Neuronal stem cell (in vitro differentiated cells): ENCODE results near the gene ARHGEF28.

Source experiments
- DNase-seq: peaks from one replicate; pipeline ENCODE4 v3.0.0-alpha.2; 2013; ENCODE audit warnings: low spot score
- H2AFZ ChIP-seq: one replicate; pipeline ENCODE4 v1.6.1; 2013; ENCODE audit warnings: mild to moderate bottlenecking, low read length, inconsistent platforms
- H2AK5ac ChIP-seq: 2 replicates; pipeline ENCODE4 v1.6.1; 2013; ENCODE audit warnings: low read depth, mild to moderate bottlenecking, inconsistent platforms, low read length, moderate library complexity, mixed read lengths
- H2BK120ac ChIP-seq: 2 replicates; pipeline ENCODE4 v1.6.1; 2013; ENCODE audit warnings: low read depth, mild to moderate bottlenecking, inconsistent platforms, low read length, moderate library complexity, mixed read lengths
- H2BK12ac ChIP-seq: one replicate; pipeline ENCODE4 v1.6.1; 2013; ENCODE audit warnings: low read length, inconsistent platforms
- H2BK15ac ChIP-seq: 2 replicates; pipeline ENCODE4 v1.6.1; 2013; ENCODE audit warnings: mild to moderate bottlenecking, low read length, inconsistent platforms, mixed read lengths
- H2BK5ac ChIP-seq: one replicate; pipeline ENCODE4 v1.6.1; 2013; ENCODE audit warnings: inconsistent platforms, mild to moderate bottlenecking, low read length, moderate library complexity
- H3K14ac ChIP-seq: one replicate; pipeline ENCODE4 v1.6.1; 2013; ENCODE audit warnings: low read length, inconsistent platforms
- H3K18ac ChIP-seq: 2 replicates; pipeline ENCODE4 v1.6.1; 2013; ENCODE audit warnings: low read length, inconsistent platforms
- H3K23ac ChIP-seq: 2 replicates; pipeline ENCODE4 v1.6.1; 2013; ENCODE audit warnings: low read depth, mild to moderate bottlenecking, mixed read lengths, low read length, inconsistent platforms; ENCODE audit not compliant: poor library complexity
- H3K27ac ChIP-seq: replicated peaks from 3 replicates; pipeline ENCODE4 v1.5.1; 2013; ENCODE audit warnings: low read length, inconsistent platforms
- H3K27me3 ChIP-seq, 3 experiments: 2 replicates each; pipeline ENCODE4 v1.6.1; 2013; ENCODE audit warnings: low read length in 3 of 3, mild to moderate bottlenecking in 2 of 3, inconsistent platforms in 1 of 3, low read depth in 1 of 3, mixed read lengths in 1 of 3, moderate library complexity in 1 of 3; ENCODE audit not compliant: control insufficient read depth in 3 of 3, insufficient read depth in 3 of 3
- H3K36me3 ChIP-seq, 2 donors: replicated peaks in 1 of 2; 2 replicates each; pipeline ENCODE4 v1.6.1; 2013; ENCODE audit warnings: low read length in 2 of 2; ENCODE audit not compliant: control insufficient read depth in 2 of 2, insufficient read depth in 2 of 2
- H3K4ac ChIP-seq: 2 replicates; pipeline ENCODE4 v1.6.1; 2013; ENCODE audit warnings: inconsistent platforms, mild to moderate bottlenecking, low read length, moderate library complexity
- H3K4me1 ChIP-seq, 2 donors: 1 replicate in 1 of 2; 2 replicates in 1 of 2; pipeline ENCODE4 v1.6.1; 2013; ENCODE audit warnings: low read length in 2 of 2, low read depth in 1 of 2; ENCODE audit not compliant: control insufficient read depth in 2 of 2, insufficient read depth in 1 of 2
- H3K4me2 ChIP-seq: one replicate; pipeline ENCODE4 v1.6.1; 2013; ENCODE audit warnings: mild to moderate bottlenecking, low read length, inconsistent platforms; ENCODE audit not compliant: insufficient read depth, poor library complexity, severe bottlenecking
- H3K4me3 ChIP-seq, 2 donors: 2 replicates each; pipeline ENCODE4 v1.5.1; 2013; ENCODE audit warnings: low read length in 2 of 2, mild to moderate bottlenecking in 2 of 2, inconsistent platforms in 1 of 2, moderate library complexity in 1 of 2
- H3K79me1 ChIP-seq: one replicate; pipeline ENCODE4 v1.6.1; 2013; ENCODE audit warnings: low read depth, mild to moderate bottlenecking, inconsistent platforms, low read length, moderate library complexity
- H3K9ac ChIP-seq: one replicate; pipeline ENCODE4 v1.6.1; 2013; ENCODE audit warnings: mild to moderate bottlenecking, low read depth, low read length, inconsistent platforms; ENCODE audit not compliant: poor library complexity
- H3K9me3 ChIP-seq, 2 donors: replicated peaks in 1 of 2; 2 replicates each; pipeline versions ENCODE3 to v1.6.1; 2013; ENCODE audit warnings: low read length in 2 of 2, mild to moderate bottlenecking in 2 of 2, inconsistent platforms in 1 of 2, low read depth in 1 of 2, mixed read lengths in 1 of 2, moderate library complexity in 1 of 2; ENCODE audit not compliant: control insufficient read depth in 2 of 2, insufficient read depth in 1 of 2
- H4K8ac ChIP-seq: one replicate; pipeline ENCODE4 v1.6.1; 2013; ENCODE audit warnings: low read depth, mild to moderate bottlenecking, inconsistent platforms, low read length, moderate library complexity
- H4K91ac ChIP-seq: one replicate; pipeline ENCODE4 v1.6.1; 2013; ENCODE audit warnings: low read length, low read depth, mild to moderate bottlenecking, inconsistent platforms; ENCODE audit not compliant: poor library complexity
- WGBS, 2 donors: extraction: QIAGEN DNeasy Blood & Tissue Kit; methylation state at CpG; one replicate each; pipeline ENCODE4 v1.1.7; 2013; ENCODE audit warnings: missing lambda C conversion rate in 2 of 2, mixed read lengths in 1 of 2; ENCODE audit not compliant: insufficient read length in 2 of 2, insufficient replicate concordance in 1 of 2; ENCODE audit errors: extremely low coverage in 2 of 2; 5-methylcytosine and 5-hydroxymethylcytosine counted together

Gene ARHGEF28

DNA sequence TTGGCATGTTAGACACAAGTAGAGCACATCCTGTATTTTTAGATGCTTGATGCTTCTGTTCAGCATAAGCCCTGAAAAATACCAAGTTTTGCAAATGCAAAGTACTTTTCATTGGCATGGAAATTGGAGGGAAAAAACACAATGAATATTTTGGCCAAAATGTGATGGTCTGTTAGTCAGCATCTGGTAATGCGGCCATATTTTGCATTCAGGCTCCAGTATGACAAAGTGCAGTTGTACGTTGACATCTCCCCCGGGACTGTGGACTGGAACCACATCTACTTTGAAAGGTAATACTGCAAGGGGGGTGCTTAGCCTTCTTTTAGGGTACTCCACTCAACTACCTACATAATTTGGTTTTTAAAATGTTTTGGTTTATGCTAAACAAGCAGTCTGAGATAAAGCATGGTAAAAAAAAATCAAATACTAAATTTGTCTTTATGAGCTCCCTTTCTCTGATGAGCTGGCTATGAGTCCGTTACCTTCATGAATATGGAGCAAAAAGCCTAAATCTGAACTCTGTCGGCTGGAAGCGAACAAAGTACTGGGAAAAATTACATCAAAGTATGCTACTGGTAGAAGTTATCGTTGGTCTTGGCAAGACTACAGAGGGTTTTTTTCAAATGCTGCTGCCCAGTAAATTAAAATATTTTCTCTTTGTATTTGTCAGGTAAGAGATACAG lies 297.0 kb downstream of the ARHGEF28 start:
- Histone ChIP-seq H3K14ac (no peak overlapping the region), H3K4me1 (peaks cover 0 to 1% of the 10 kb centered on the region in 2 donors), H3K4me3 (no peak overlapping the region), H3K18ac (no peak overlapping the region), H3K23ac (no peak overlapping the region), H2BK120ac (no peak overlapping the region), H3K27me3 (no peaks in the 10 kb centered on the region), H2BK15ac (no peak overlapping the region), H4K91ac (no peak overlapping the region), H3K27ac (no peak overlapping the region), H2AK5ac (no peak overlapping the region), H2AFZ (no peak overlapping the region), H3K79me1 (no peaks in the 10 kb centered on the region), H4K8ac (no peak overlapping the region), H3K36me3 (no peaks in the 10 kb centered on the region), H3K4ac (no peak overlapping the region), H3K9me3 (no peaks in the 10 kb centered on the region), H3K4me2 (no peak overlapping the region), H3K9ac (no peak overlapping the region), H2BK12ac (no peak overlapping the region), H2BK5ac (no peak overlapping the region)
- no peak for DNase-seq
- no CpG with 5 or more reads among the region's 7 CpGs for whole genome bisulfite sequencing, 2 donors

GRCh38 chr5:73928476-73929070 lies 302.6 kb downstream of the ARHGEF28 start:
- no peak overlapping the region for H2BK12ac ChIP-seq
- WGBS, 2 donors, result no CpG with 5 or more reads among the region's 7 CpGs

DNA sequence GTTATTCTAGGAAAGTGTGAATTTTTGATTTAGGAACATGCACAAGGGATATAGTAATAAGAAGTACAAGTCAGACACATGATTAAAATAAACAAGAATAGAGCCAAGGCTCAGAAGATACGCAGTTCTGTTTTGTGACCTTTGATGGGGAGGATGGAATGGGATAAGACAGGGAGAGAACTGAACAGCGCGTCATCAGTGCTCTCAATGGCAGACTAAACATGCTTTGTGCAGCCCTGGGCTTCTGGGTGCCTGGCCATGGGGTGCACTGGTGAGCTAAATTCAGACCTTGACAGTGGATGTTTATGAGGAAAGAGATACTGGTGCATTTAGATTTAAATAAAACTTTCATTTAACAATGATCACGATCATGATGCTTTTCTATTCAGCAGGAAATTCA lies 309.7 kb downstream of the ARHGEF28 start:
- no peak overlapping the region for H3K14ac ChIP-seq
- DNase-seq, result no peak
- no peak overlapping the region for H3K18ac ChIP-seq
- H3K36me3 ChIP-seq, result no peaks in the 10 kb centered on the region
- no peak overlapping the region for H3K9ac ChIP-seq
- H3K27me3 ChIP-seq, result no peaks in the 10 kb centered on the region
- H3K79me1 ChIP-seq, result no peaks in the 10 kb centered on the region
- H2BK15ac ChIP-seq, result no peak overlapping the region
- no peak overlapping the region for H3K4me2 ChIP-seq
- peaks cover 14 to 20% of the 10 kb centered on the region in 2 donors for H3K4me1 ChIP-seq
- H2AK5ac ChIP-seq, result no peak overlapping the region
- no peak overlapping the region for H3K27ac ChIP-seq
- no peak overlapping the region for H3K4me3 ChIP-seq
- H2AFZ ChIP-seq, result no peak overlapping the region
- H3K4ac ChIP-seq, result no peak overlapping the region
- no peak overlapping the region for H2BK5ac ChIP-seq
- H2BK12ac ChIP-seq, result no peak overlapping the region
- H2BK120ac ChIP-seq, result no peak overlapping the region
- WGBS, 2 donors, result no CpG with 5 or more reads among the region's 4 CpGs
- H3K23ac ChIP-seq, result no peak overlapping the region
- H3K9me3 ChIP-seq, result no peaks in the 10 kb centered on the region
- no peak overlapping the region for H4K8ac ChIP-seq
- no peak overlapping the region for H4K91ac ChIP-seq

More at GRCh38 chr5:73928476-73929070, 302.6 kb downstream of the ARHGEF28 start:
- no peak overlapping the region for H2AFZ ChIP-seq
- no peak overlapping the region for H2BK120ac ChIP-seq
- no peak overlapping the region for H3K4me3 ChIP-seq
- no peak overlapping the region for H3K4ac ChIP-seq
- no peak overlapping the region for H4K91ac ChIP-seq
- H3K27me3 ChIP-seq, result no peaks in the 10 kb centered on the region
- no peak overlapping the region for H2AK5ac ChIP-seq
- H3K9ac ChIP-seq, result no peak overlapping the region
- no peak overlapping the region for H2BK5ac ChIP-seq
- H3K27ac ChIP-seq, result no peak overlapping the region
- no peak overlapping the region for H3K14ac ChIP-seq
- DNase-seq, result no peak
- H3K18ac ChIP-seq, result no peak overlapping the region
- H3K79me1 ChIP-seq, result no peaks in the 10 kb centered on the region
- H3K23ac ChIP-seq, result no peak overlapping the region
- no peak overlapping the region for H3K4me2 ChIP-seq
- no peaks in the 10 kb centered on the region for H3K36me3 ChIP-seq
- H3K9me3 ChIP-seq, result no peaks in the 10 kb centered on the region
- no peak overlapping the region for H2BK15ac ChIP-seq
- H3K4me1 ChIP-seq, result no peaks in the 10 kb centered on the region
- no peak overlapping the region for H4K8ac ChIP-seq

GRCh38 chr5:73938280-73938937 lies 312.4 kb downstream of the ARHGEF28 start:
- Histone ChIP-seq H3K23ac (no peak overlapping the region), H3K18ac (no peak overlapping the region), H3K27ac (no peak overlapping the region), H2BK15ac (no peak overlapping the region), H3K27me3 (no peaks in the 10 kb centered on the region), H3K9ac (no peak overlapping the region), H2BK5ac (no peak overlapping the region), H2AK5ac (no peak overlapping the region), H4K91ac (no peak overlapping the region), H3K9me3 (peaks cover 0 to 2% of the 10 kb centered on the region in 2 donors), H3K4me3 (no peak overlapping the region), H4K8ac (no peak overlapping the region), H2AFZ (no peak overlapping the region), H3K14ac (no peak overlapping the region), H2BK12ac (no peak overlapping the region), H3K4ac (no peak overlapping the region), H3K79me1 (no peaks in the 10 kb centered on the region), H3K4me2 (no peak overlapping the region), H3K36me3 (no peaks in the 10 kb centered on the region), H3K4me1 (peaks cover 17 to 24% of the 10 kb centered on the region in 2 donors), H2BK120ac (no peak overlapping the region)
- no CpG with 5 or more reads among the region's 5 CpGs for WGBS, 2 donors
- no peak for DNase-seq
